ENCODE data around the gene RXFP2.

RXFP2 gene

GRCh38 chr13:31835932-31836331 is 96.6 kb downstream of the RXFP2 start:
- no peaks in the 10 kb centered on the region for H3K4me1 ChIP-seq (ENCODE audit: control insufficient read depth, insufficient read depth, low read length)
- CTCF ChIA-PET = no interaction called here
- H3K9me3 ChIP-seq (ENCODE audit: control insufficient read depth, insufficient read depth, low read depth, low read length) = no peaks in the 10 kb centered on the region
- H3K4me3 ChIP-seq (ENCODE audit: low read depth, low read length) = no peak overlapping the region
- POLR2A ChIA-PET = no interaction called here
- TF ChIP-seq GLIS1 (tag by site-specific recombination; IDR thresholded peaks at IDR 0.05) (no peak), ZNF621 (tag by site-specific recombination; IDR thresholded peaks at IDR 0.05) (no peak), ZSCAN23 (tag by site-specific recombination; IDR thresholded peaks at IDR 0.05) (no peak), ZNF404 (tag by site-specific recombination; IDR thresholded peaks at IDR 0.05) (no peak), ZNF76 (tag by site-specific recombination; IDR thresholded peaks at IDR 0.05; ENCODE audit: borderline replicate concordance, low read depth) (no peak), ZNF513 (tag by site-specific recombination; IDR thresholded peaks at IDR 0.05) (no peak), KLF1 (tag by site-specific recombination; IDR thresholded peaks at IDR 0.05) (no peak), MEIS1 (CRISPR knock-in tag; IDR thresholded peaks at IDR 0.05; ENCODE audit: borderline replicate concordance) (no peak), ZBTB7A (tag by site-specific recombination; IDR thresholded peaks at IDR 0.05; ENCODE audit: low read depth) (no peak), ZNF202 (tag by site-specific recombination; IDR thresholded peaks at IDR 0.05; ENCODE audit: borderline replicate concordance) (no peak), TRIM28 (IDR thresholded peaks at IDR 0.05; ENCODE audit: borderline replicate concordance, low read length) (no peak), ZNF211 (tag by site-specific recombination; IDR thresholded peaks at IDR 0.05; ENCODE audit: low read depth) (no peak), YY2 (tag by site-specific recombination; IDR thresholded peaks at IDR 0.05) (no peak)
- no peak overlapping the region for H3K27ac ChIP-seq (ENCODE audit: extremely low read depth, low read depth, low read length)
- no peaks in the 10 kb centered on the region for H3K36me3 ChIP-seq (ENCODE audit: control insufficient read depth in 2 of 2, insufficient read depth in 1 of 2, low read length in 2 of 2)

- POLR2A ChIA-PET = no interaction called here
- CTCF ChIA-PET = no interaction called here
- no peak for TF ChIP-seq OSR2 (tag by site-specific recombination; IDR thresholded peaks at IDR 0.05)
- TF ChIP-seq ZIC2 (tag by site-specific recombination; IDR thresholded peaks at IDR 0.05) = no peak
- no peak for TF ChIP-seq ZNF621 (tag by site-specific recombination; IDR thresholded peaks at IDR 0.05)
- no peak for TF ChIP-seq ZNF184 (tag by site-specific recombination; IDR thresholded peaks at IDR 0.05)
- TF ChIP-seq ZNF132 (tag by site-specific recombination; IDR thresholded peaks at IDR 0.05; ENCODE audit: borderline replicate concordance) = no peak
- TF ChIP-seq, protein P1, sequence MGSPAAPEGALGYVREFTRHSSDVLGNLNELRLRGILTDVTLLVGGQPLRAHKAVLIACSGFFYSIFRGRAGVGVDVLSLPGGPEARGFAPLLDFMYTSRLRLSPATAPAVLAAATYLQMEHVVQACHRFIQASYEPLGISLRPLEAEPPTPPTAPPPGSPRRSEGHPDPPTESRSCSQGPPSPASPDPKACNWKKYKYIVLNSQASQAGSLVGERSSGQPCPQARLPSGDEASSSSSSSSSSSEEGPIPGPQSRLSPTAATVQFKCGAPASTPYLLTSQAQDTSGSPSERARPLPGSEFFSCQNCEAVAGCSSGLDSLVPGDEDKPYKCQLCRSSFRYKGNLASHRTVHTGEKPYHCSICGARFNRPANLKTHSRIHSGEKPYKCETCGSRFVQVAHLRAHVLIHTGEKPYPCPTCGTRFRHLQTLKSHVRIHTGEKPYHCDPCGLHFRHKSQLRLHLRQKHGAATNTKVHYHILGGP (tag by site-specific recombination; IDR thresholded peaks at IDR 0.05) = no peak
- TF ChIP-seq ZNF211 (tag by site-specific recombination; IDR thresholded peaks at IDR 0.05; ENCODE audit: low read depth) = no peak
- TF ChIP-seq MZF1 (tag by site-specific recombination; IDR thresholded peaks at IDR 0.05; ENCODE audit: borderline replicate concordance) = no peak
- no peak for TF ChIP-seq HOXD13 (CRISPR knock-in tag; IDR thresholded peaks at IDR 0.05; ENCODE audit: borderline replicate concordance)
- no peak for TF ChIP-seq ZNF544 (tag by site-specific recombination; IDR thresholded peaks at IDR 0.05)
- TF ChIP-seq, protein P2, sequence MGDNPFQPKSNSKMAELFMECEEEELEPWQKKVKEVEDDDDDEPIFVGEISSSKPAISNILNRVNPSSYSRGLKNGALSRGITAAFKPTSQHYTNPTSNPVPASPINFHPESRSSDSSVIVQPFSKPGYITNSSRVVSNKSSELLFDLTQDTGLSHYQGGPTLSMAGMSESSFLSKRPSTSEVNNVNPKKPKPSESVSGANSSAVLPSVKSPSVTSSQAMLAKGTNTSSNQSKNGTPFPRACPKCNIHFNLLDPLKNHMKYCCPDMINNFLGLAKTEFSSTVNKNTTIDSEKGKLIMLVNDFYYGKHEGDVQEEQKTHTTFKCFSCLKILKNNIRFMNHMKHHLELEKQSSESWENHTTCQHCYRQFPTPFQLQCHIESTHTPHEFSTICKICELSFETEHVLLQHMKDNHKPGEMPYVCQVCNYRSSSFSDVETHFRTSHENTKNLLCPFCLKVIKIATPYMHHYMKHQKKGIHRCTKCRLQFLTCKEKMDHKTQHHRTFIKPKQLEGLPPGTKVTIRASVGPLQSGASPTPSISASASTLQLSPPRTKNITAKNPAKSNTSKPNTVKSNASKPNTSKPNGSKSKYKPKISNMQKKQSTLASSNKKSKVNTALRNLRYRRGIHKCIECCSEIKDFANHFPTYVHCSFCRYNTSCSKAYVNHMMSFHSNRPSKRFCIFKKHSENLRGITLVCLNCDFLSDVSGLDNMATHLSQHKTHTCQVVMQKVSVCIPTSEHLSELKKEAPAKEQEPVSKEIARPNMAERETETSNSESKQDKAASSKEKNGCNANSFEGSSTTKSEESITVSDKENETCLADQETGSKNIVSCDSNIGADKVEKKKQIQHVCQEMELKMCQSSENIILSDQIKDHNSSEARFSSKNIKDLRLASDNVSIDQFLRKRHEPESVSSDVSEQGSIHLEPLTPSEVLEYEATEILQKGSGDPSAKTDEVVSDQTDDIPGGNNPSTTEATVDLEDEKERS (tag by site-specific recombination; IDR thresholded peaks at IDR 0.05) = no peak
- no peak for TF ChIP-seq PRDM1 (tag by site-specific recombination; IDR thresholded peaks at IDR 0.05)
- no peak for TF ChIP-seq MEIS1 (CRISPR knock-in tag; IDR thresholded peaks at IDR 0.05; ENCODE audit: borderline replicate concordance)
Observed at GRCh38 chr13:31843044-31843443, 103.7 kb downstream of the RXFP2 start.

More at GRCh38 chr13:31843044-31843443, 103.7 kb downstream of the RXFP2 start:
- Histone ChIP-seq H3K27ac (ENCODE audit: extremely low read depth, low read depth, low read length) (no peak overlapping the region), H3K9me3 (ENCODE audit: control insufficient read depth, insufficient read depth, low read depth, low read length) (no peaks in the 10 kb centered on the region), H3K4me1 (ENCODE audit: control insufficient read depth, insufficient read depth, low read length) (no peaks in the 10 kb centered on the region), H3K36me3 (ENCODE audit: control insufficient read depth in 2 of 2, insufficient read depth in 1 of 2, low read length in 2 of 2) (no peaks in the 10 kb centered on the region), H3K4me3 (ENCODE audit: low read depth, low read length) (no peak overlapping the region)
